ENCODE measurements around the gene MYLK4.

DNA sequence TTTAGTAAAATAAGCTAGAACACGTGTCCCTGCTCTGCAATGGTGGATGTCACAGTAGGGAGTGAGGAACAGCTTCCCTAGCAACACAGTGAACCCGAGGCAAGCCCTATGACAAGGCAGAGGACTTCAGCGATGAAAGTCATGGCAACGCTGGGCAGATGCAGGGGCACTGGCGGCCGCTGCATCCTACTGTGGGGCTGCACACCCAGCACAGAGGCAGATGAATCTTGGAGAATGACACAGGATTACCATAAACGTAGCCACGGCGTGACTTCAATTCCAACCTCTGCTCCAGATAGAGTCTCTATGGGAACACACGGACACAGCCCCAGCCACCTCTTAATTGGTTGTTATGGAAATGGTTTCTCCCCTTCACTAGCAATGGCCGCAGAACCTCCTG is 64.2 kb downstream of the MYLK4 start:
- TF ChIP-seq, protein P1, sequence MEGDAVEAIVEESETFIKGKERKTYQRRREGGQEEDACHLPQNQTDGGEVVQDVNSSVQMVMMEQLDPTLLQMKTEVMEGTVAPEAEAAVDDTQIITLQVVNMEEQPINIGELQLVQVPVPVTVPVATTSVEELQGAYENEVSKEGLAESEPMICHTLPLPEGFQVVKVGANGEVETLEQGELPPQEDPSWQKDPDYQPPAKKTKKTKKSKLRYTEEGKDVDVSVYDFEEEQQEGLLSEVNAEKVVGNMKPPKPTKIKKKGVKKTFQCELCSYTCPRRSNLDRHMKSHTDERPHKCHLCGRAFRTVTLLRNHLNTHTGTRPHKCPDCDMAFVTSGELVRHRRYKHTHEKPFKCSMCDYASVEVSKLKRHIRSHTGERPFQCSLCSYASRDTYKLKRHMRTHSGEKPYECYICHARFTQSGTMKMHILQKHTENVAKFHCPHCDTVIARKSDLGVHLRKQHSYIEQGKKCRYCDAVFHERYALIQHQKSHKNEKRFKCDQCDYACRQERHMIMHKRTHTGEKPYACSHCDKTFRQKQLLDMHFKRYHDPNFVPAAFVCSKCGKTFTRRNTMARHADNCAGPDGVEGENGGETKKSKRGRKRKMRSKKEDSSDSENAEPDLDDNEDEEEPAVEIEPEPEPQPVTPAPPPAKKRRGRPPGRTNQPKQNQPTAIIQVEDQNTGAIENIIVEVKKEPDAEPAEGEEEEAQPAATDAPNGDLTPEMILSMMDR (IDR thresholded peaks at IDR 0.05; ENCODE audit: insufficient read depth, low read depth, low read length): no peak
- no peak for TF ChIP-seq EZH2 (IDR thresholded peaks at IDR 0.05; ENCODE audit: insufficient read depth, low read length)

Measured in astrocyte (in vitro differentiated cells and primary cell).